GM18508 (cell line): Measurements from ENCODE around the gene ZFPM1.
"Not testable (repeated sequence)": the region's sequence is repeated elsewhere in the genome, so short reads cannot be mapped to it uniquely, and the experiment has no call there.

Source experiments
- ATAC-seq: cut with Tn5 transposase; IDR thresholded peaks from one replicate; pipeline ENCODE4 v1.9.1; 2021; ENCODE audit warnings: moderate number of reproducible peaks; ENCODE audit not compliant: insufficient read depth, unreplicated experiment

The ZFPM1 gene

DNA sequence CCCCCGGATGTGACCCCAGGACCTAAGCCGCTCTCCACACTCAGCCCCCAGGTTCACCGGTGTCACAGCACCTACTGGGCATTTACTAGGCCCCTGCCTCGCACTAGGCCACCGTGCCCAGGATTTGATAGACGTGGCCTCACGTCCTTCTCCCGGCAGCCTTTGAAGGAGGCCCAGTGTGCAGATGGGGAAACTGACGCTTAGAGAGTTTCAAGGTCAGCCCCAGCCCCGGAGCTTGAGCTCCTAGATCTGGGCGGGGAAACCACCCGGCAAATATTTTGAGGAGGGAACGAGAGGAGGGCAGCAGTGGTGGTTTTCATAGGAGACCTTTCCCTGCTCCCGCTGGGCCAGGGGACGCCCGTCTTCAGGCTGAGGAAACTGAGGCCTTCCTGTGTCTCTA lies 10.3 kb downstream of the ZFPM1 start:
- no peak for ATAC-seq

DNA sequence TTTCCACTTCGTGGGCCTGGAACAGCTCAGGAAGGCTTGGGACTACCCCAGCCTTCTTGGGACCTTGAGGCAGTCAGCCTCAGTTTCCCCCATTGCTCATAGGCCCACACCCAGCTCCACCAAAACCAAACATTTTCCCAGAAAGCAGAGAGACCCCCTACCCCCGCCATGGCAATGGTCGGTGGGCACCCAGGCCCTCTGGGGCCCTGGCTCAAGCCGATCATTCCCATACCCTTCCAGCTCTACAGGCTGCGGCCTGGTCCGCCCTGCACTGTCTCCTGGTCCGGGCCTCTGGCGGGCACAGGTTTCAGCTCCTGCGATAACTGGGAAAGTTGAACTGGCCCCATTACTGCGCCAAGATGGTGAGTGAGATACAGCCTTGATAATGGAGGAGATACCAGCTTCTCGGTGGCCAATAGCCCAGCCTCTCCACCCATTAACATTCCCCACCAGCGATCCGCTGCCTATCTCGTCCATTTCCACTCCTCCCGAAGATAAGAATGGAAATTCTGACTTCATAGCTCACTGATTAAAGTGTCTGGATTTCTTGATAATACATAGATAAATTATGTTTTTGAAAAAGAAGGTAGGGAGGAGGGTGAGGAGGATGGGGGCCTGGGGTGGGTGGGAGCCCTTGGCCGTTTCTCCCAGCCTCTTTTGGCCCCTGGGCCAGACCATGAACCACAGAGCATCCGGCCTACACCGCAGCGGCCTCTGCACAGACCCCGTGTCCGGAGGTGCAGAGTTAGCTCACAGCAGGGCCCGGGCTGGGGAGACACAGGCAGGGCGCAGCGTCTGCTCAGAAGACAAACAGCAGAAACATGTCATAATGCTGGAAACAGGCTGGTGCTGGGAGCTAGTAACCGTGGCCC lies 11.6 kb downstream of the ZFPM1 start:
- no peak for ATAC-seq

DNA sequence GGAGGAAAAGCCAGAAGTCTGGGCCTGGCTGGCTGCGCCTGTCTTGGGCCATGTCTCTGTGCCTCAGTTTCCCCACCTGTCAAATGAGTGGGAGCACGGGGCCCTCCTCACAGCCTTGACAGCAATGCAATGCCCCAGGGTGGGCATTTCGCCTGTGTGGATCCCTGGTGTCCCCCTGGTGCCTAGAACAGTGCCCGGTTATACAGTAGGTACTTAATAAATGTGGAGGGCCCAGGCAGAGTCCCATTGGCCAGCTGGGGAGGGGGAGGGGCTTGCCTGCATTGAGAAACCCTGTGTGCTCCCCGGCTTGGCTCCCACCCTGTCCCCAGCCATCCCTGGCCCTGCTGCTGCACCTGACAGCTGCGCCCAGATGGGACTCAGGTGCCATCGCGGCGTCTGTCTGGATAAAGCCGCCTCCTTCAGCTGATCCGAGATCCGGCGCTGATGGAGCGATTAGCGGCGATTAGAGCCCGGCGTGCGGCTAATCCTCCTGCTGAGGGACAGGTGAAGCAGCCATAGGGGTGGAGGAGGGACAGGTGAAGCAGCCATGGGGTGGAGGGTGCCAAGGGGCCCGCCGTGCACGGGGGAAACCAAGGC lies 12.4 kb downstream of the ZFPM1 start:
- ATAC-seq, result no peak

DNA sequence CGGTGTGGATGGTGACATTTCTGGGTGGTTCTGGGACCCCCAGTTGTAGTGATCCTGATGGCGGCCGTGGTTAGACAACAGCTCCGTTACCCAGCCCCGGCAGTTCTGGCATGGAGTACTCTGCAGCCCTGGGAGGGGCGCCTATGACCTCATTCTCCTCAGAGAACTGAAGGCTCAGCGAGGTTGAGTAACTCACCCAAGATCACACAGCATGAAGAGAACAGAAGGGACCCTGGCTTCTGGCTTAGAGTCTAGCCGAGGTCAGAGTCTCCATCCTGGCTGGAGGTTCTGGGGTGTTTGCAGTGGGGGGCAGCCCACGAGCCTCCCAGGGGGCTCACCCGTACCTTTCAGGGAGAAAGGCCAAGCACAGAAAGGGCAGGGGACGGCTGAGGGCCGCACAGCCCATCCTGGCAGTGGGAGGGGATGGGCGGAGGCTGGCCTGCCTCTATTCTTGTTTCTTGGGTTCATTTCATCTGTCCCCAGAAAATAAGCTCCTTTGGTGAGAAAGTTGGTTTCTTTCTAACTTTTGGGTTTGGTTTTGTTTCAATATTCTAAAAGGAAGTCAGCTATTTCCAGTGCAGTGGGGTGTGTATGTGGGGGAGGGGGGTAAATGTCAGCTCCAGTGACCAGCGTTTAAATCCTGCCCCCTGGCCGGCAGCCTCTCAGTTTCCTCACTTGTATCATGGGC lies 13.2 kb downstream of the ZFPM1 start:
- no peak for ATAC-seq

DNA sequence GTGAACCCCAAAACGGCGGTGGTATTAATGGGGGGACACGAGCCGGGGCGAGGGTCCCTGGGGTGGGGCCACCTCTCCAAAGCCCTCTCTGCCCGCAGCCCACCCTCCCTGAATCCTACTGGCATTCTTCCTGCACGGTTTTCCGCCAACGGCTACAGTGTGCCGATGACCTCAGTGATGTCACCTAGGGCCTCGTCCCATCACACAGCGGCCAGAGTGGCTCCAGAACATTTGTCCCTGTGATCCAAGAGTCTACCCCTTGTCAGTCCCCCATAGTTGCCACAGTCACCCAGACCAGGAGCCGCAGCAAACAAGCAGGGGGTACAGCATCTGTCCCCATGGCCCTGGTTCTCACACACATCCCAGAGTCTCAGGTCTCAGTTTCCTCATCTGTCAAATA lies 13.9 kb downstream of the ZFPM1 start:
- ATAC-seq, result no peak

DNA sequence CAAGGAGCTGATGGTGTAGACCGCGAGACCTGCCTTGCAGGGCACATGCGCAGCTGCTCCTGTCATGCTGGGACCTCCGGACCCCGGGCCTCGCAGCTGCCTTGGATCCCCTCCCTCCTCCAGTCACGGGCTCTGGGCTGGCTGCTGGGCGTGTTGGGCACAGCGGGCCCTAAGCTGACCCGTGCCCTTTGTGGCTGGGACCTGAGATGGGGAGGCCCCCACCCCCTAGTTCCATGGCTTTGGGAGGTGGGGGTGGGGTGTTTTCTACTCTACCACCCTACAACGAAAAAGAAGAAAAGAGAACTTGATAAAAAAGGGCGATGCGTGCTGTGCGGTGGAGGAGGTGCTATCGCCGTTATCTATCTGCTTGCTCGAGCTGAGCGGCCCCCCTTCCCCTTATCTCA lies 14.5 kb downstream of the ZFPM1 start:
- ATAC-seq, result no peak

DNA sequence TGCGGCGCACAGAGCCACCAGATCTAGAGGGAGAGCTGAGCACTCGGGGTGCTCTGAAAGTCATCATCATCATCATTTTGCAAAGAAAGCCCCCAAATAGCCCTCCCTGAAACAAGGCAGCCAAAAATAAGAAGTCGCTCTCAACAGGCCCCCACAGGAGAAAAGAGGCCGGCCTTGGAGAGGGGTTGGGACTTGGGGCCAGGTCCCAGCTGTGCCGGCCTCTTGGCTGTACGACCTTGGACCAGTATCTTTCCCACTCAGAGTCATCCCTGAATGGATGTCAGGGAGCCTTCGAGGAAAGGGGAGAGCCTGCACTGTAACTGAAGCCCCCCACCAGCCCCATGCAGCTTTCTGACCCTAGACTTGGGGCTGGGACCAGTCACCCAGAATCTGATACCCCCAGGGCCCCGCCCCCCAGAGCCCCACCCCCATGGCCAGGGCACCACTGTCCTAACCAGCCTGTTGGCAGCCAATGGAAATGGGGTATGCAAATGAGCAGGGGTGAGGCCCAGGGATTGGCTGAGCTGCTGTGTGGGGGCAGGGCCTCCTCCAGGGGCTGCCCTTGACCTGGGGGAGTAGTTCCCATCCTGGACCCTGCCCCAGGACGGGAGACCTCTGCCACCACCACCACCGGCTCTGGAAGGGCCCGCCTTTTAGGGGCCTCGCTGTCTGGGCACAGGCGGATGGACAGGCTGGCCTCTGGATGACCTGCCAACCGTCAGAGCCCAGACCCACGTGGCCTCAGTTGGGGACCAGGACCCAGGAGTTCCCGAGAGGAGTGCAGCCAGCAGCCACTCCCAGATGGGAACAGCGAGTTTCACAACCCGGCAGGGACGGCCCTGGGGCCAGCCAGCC lies 15.4 kb downstream of the ZFPM1 start:
- ATAC-seq, result no peak

DNA sequence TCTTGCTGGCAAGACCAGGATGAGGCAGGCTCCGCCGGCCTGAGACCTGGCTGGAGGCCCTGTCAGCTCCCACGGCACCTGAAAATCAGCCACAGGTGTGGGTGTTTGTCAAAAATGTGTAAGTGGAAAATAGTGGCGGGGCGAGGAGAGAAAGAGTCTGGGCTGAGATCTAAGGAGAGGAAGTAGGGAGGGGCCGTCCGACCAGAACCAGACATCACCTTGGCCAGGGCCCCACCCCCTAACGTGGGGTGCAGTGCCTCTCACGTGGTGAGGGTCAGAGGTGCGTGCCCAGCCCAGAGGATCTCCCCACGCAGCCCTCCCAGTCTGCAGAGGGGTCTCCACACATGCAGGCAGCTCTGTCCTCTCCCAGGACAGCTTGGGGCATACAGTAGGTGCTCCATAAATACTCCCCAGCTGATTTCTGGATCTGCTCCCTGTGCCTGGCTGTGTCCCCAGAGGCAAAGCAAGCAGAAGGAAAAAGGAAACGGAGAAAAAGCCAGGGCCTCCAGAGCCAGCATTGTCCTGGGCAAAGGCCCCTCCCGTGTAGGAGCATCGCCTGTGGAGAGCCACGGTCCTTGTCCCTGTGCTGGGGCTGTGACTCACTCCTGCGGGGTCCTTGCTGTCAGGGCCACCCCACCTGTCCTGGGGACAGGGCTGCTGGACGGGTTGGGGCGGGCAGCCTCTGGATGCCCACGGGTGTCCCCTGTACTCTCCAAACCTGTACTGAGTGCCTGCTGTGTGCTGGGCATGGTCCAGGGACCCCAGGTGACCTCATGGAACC lies 16.7 kb downstream of the ZFPM1 start:
- no peak for ATAC-seq

DNA sequence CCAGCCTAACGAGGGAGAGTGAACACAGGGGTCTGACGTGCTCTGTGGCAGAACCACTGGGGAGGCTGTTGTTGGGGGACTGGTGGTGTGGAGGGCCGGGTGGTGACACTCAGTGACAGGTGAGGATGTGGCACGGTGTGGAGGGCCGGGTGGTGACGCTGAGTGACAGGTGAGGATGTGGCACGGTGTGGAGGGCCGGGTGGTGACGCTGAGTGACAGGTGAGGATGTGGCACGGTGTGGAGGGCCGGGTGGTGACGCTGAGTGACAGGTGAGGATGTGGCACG lies 17.3 kb downstream of the ZFPM1 start:
- ATAC-seq, result not testable (repeated sequence)

DNA sequence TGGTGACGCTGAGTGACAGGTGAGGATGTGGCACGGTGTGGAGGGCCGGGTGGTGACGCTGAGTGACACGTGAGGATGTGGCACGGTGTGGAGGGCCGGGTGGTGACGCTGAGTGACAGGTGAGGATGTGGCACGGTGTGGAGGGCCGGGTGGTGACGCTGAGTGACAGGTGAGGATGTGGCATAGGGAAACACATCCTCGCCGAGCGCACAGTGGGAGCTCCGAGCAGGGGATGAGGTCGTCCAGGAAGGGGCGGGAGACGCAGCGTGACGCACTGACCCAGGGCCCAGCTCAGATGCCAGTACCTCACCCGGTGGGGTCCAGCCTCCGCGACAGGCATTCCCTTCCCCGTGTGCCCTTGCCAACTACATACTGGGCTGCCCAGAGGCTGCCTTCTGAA lies 17.6 kb downstream of the ZFPM1 start:
- ATAC-seq, result not testable (repeated sequence)

DNA sequence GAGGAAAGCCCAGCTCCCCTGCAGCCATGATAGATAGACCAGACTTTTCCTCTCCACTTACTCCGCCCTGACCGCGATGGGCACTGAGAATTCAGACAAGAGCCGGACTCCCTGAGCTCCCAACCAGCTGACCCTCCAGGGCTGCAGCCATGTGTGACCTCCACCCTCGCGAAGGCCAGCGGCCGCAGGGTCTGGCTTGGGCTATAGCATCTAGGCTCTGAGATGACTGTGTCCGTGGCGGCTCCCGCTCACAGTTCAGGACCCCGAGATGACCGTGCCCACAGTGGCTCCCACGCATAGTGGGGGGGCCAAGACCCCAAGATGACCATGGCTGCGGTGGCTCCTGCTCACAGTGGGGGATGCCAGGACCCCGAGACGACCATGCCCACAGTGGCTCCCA lies 18.0 kb downstream of the ZFPM1 start:
- ATAC-seq, result no peak

DNA sequence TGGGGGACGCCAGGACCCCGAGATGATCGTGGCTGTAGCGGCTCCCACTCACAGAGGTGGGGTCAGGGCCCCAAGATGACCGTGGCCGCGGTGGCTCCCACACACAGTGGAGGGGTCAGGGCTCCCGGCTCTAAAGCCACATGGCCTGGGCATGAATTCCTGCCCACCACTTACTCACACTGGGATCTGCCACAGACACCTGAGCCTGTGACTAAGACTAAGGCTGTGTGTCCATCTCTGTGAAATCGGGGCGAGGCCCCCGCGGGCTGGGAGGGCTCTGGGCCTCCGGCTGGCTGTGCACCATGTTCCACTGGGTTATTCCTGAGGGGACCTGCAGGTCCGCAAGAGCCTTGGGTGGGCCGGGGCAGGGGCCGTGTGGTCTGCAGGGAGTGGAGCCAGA lies 18.5 kb downstream of the ZFPM1 start:
- ATAC-seq, result no peak

DNA sequence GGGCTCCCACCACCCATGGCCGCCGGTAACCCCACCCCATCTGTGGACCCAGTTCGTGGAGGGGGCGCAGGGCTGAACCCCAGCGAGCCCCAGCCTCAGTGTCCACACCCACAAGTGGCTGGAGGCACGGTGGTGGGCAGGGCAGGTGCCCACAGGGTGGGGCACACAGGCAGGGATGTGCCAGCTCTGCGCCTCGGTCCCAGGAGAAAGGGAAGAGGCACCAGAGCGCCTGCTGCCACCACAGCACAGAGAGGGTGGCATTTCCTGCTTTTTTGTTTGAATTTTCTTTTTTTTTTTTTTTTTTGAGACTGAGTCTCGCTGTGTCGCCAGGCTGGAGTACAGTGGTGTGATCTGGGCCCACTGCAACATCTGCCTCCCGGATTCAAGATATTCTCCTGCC lies 19.0 kb downstream of the ZFPM1 start:
- ATAC-seq, result no peak

DNA sequence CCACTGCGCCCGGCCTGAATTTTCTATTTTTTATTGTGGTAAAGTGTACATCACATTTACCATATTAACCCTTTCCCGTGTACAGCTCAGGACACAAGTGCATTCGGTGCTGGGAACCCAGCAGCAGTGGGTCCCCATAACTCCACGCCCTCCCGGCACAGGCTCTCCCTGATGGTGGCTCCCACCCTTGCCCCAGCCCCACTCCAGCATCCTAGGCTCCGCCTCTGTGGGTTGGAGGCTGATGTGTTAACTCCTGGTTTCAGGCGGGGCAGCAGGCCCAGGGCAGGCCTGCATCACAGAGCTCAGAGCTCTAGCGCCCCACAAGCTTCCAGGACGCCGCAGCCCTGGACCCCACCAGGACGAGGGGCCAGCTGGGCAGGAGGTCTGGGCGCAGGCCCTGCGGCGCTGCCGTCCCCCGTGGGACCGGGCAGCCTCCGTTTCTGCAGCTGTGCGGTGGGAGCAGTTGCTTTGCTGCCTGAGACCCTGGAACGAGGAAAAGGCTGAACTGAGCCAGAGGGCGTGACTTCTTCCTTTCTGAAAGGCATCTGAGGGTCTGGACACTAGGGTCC lies 19.6 kb downstream of the ZFPM1 start:
- no peak for ATAC-seq

DNA sequence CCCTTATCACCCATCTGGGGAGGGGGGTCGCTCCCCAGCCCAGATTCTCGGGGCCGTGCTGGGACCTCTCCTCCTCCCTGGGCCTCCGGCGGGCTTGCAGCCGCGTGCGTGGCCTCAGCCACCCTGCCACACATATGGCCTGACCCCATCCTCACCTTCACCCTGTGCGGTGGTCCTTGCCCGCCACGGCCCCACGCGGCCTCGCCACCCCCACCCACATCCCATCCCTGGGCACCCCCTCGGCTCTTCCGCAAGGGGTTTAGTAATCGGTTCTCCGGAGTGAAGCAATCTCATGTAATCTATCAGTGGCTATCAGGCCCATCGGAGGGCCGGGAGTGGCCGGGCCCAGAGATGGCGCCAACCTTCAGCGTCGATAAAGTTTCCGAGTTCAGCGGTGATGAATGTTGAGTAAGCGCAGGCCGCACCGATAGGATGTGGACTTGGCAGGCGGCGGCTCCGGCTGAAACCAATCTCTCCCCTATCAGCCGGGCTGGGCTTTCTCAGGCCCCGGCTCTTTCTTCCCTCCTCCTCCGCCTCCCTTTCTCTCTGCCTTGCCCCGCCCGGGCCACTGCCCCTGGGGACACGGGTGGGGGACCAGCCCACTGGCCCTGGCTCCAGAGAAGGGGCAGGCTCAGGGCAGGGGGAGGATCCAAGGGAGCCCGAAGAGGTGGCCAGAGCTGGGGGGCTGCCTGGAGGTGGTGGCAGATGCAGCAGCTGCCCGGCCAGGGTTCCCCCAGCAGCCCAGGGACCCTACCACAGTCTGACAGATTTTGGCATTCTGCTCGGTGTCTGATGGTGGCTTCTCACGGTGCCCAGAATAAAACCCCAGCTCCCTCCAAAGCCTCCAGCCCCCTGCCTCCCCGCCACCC lies 20.8 kb downstream of the ZFPM1 start:
- no peak for ATAC-seq

DNA sequence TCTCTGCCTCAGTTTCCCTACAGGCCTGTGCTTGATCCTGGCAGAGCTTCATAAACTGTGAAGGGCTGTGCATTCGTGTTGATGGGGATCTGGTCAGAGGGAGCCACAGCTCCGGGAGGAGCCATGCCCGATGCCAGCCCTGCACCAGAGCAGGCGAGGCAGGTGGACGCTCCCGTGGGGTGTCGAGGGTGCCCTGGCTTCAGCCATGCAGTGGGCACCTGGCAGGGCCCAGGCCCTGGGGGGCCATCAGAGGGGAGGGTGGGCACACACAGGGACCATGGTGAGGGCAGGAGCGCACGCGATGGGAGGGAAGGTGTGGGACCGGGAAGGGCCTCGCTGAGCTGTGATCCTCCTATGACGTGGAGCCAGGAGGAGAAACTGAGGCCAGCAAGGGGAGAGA lies 22.0 kb downstream of the ZFPM1 start:
- no peak for ATAC-seq

DNA sequence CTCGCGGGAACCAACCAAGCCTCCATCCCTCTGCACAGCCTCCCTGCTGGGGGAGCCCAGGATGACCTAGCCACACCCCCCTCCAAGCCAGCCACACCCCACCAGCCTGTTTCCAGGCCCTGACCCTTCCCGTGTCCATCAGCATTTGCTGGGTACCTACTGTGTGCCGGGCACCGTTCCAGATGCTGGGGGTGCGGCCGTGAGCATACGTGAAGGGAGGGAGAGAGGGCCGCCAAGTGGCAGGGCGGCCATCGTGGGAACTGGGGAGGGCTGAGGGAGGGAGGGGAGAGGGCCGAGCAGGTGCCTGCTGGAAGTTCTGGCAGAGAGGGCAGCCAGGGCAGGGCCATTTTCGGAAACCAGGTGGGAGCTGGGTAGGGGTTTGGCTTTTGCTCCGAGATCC lies 23.1 kb downstream of the ZFPM1 start:
- ATAC-seq, result no peak

DNA sequence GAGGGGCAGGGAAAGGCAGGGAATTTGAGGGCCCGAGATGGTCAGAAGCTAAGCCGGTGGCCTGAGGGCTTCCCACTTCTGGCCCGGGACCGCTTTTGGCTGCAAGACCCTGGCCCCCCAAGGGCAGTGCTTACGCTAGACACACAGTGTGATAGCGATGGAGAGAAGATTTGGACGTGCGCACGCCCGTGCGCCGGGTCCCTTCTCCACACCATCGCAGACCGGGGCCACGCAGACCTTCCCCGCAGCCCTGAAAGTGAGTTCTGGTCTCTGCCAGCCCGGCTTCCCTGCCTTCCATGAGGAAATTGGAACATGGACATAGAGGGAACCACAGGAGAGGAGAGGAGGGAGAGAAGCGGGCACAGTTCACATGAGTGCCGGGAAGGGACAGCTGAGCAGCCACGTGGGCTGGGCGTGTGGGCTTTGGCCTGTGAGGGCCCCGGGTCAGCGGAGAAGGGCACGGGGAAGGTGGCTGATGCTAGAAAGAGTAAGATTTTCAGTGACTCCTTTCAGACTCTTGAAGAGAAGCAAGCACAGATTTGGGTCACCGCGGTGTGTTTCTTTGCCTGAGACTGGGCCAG lies 23.8 kb downstream of the ZFPM1 start:
- ATAC-seq, result no peak
